Measurements from ENCODE around the gene ALDH1A2.
"Not testable (repeated sequence)": the region's sequence is repeated elsewhere in the genome, so short reads cannot be mapped to it uniquely, and the experiment has no call there.

Gene ALDH1A2

DNA sequence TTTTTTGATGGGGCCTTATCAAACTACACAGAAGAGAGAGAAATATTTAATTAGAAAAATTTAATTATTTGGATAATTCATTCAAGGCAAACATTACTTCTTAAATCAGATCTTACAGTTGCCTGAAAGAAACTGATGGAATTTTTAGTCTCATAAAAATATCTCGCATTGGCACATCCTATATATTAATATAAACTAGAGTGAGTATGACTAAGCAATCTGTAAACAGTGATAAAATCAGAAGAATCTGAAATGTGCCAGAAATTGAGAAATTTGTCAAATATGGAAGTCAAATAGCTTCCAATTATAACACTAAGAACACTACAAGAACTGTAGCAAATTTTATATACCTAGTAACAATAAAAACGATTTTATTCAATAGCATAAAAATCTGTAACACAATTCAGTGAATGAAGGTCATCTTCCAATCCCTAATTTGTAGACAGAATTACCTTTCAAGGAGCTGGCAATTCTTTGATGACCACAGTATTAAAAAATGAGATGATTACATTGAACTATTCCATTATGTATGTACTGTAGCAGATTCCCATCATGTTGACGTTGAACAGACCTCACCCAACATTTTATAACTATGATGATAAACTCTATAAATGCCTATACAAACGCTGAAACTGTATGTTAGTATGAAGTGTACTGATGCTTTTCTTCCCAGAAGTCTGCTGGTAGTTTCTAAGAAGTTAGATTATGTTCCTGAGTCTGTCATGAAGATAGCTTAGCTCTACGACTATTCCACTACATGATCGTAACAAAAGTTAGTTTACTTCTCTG is 63.0 kb downstream of the ALDH1A2 start (continued):
- TF ChIP-seq, protein P1, sequence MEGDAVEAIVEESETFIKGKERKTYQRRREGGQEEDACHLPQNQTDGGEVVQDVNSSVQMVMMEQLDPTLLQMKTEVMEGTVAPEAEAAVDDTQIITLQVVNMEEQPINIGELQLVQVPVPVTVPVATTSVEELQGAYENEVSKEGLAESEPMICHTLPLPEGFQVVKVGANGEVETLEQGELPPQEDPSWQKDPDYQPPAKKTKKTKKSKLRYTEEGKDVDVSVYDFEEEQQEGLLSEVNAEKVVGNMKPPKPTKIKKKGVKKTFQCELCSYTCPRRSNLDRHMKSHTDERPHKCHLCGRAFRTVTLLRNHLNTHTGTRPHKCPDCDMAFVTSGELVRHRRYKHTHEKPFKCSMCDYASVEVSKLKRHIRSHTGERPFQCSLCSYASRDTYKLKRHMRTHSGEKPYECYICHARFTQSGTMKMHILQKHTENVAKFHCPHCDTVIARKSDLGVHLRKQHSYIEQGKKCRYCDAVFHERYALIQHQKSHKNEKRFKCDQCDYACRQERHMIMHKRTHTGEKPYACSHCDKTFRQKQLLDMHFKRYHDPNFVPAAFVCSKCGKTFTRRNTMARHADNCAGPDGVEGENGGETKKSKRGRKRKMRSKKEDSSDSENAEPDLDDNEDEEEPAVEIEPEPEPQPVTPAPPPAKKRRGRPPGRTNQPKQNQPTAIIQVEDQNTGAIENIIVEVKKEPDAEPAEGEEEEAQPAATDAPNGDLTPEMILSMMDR (tag by site-specific recombination; IDR thresholded peaks at IDR 0.05) = no peak

DNA sequence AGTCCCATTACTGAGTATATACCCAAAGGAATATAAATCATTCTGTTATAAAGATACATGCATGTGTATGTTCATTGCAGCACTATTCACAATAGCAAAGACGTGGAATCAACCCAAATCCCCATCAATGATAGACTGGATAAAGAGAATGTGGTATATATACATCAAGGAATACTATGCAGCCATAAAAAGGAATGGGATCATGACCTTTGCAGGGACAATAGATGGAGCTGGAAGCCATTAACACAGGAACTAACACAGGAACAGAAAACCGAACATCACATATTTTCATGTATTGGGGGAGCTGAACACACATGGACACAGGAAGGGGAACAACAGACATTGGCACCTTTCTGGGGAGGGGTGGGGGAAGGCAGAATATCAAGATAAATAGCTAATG is 65.8 kb downstream of the ALDH1A2 start:
- H3K4me1 ChIP-seq (ENCODE audit: control insufficient read depth, insufficient read depth, low read length); POLR2A ChIA-PET; H3K4me3 ChIP-seq (ENCODE audit: low read depth, low read length); H3K9me3 ChIP-seq (ENCODE audit: control insufficient read depth, insufficient read depth, low read depth, low read length); H3K36me3 ChIP-seq (ENCODE audit: control insufficient read depth in 2 of 2, insufficient read depth in 1 of 2, low read length in 2 of 2); H3K27ac ChIP-seq (ENCODE audit: extremely low read depth, low read depth, low read length); CTCF ChIA-PET: not testable (repeated sequence)
- peak; percentile 55; the same call in 1 of the 2 replicates for TF ChIP-seq ZNF146 (tag by site-specific recombination; IDR thresholded peaks at IDR 0.05)

DNA sequence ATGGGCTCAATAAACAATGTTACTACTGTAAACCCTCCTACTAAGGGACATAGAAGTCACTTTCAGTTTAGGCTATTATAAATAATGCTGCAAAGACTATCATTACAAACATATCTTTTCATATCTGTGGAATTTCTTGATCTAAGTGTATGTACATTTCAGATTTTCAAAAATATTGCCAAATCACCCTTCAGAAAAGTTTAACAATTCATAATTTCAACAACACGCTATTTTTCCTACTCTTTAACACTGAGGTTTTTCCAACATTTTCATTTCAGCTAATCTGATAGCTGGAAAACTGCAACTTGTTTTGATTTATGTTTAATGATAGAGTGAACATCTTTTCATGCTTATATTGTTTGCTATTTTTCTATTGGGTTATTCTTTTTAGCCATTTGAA is 69.0 kb downstream of the ALDH1A2 start:
- no peak overlapping the region for H3K4me3 ChIP-seq (ENCODE audit: low read depth, low read length)
- TF ChIP-seq ZNF121 (tag by site-specific recombination; IDR thresholded peaks at IDR 0.05) (no peak), ZNF341 (tag by site-specific recombination; IDR thresholded peaks at IDR 0.05; ENCODE audit: low read depth) (no peak), ZNF214 (tag by site-specific recombination; IDR thresholded peaks at IDR 0.05; ENCODE audit: borderline replicate concordance) (no peak), ZNF350 (tag by site-specific recombination; IDR thresholded peaks at IDR 0.05) (no peak), ZNF138 (tag by site-specific recombination; IDR thresholded peaks at IDR 0.05; ENCODE audit: borderline replicate concordance) (no peak)
- H3K9me3 ChIP-seq (ENCODE audit: control insufficient read depth, insufficient read depth, low read depth, low read length) = no peaks in the 10 kb centered on the region
- H3K36me3 ChIP-seq (ENCODE audit: control insufficient read depth in 2 of 2, insufficient read depth in 1 of 2, low read length in 2 of 2) = peaks cover 0 to 12% of the 10 kb centered on the region in 2 experiments; a peak in 1 of 3 replicates
- CTCF ChIA-PET = no interaction called here
- no peak overlapping the region for H3K27ac ChIP-seq (ENCODE audit: extremely low read depth, low read depth, low read length)
- no peaks in the 10 kb centered on the region for H3K4me1 ChIP-seq (ENCODE audit: control insufficient read depth, insufficient read depth, low read length)
- POLR2A ChIA-PET = no interaction called here

DNA sequence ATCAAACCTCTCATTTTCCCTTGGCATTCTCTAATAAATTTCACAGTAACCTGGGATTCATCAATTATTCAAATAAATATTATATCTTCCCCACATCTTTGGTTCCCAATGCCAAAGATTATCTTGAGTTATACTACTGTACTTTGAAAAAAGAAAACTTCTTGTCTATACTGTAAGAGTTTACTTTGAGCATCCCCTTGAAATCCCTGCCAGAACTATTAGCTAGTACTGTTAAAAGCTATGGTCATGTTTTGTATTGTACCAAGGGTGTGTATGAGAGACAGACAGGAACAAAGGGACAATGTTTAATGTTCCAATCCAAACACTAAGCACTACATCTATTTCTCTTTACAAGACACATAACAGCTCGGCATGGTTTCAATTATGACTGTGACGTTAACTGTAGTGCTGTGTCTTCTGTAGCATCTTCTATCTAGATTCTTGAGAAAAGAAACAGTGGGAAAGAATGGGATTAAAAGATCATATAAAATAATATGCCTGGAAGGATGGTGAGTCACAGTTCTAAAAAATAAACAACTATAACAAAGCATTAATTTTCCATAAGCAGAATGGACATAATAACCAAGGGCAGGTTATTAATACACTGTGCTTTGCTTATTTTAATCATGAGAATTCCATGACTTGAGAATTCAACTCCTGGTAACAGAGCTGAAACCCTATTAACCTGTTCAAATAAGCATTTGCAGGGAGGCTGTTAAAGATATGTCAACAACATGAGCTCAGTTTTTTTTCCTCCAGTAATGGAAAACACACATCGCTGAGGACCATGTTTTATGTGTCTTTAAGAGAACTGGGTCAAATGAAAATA is 71.1 kb downstream of the ALDH1A2 start:
- CTCF ChIA-PET = interaction anchor here (0.7 kb wide), 1 partner anchor 797 kb away, joined by 3 read pairs; no protein-coding TSS in a partner anchor
- Histone ChIP-seq H3K27ac (ENCODE audit: extremely low read depth, low read depth, low read length) (no peak overlapping the region), H3K4me1 (ENCODE audit: control insufficient read depth, insufficient read depth, low read length) (no peaks in the 10 kb centered on the region), H3K9me3 (ENCODE audit: control insufficient read depth, insufficient read depth, low read depth, low read length) (no peaks in the 10 kb centered on the region), H3K36me3 (ENCODE audit: control insufficient read depth in 2 of 2, insufficient read depth in 1 of 2, low read length in 2 of 2) (peaks cover 0 to 12% of the 10 kb centered on the region in 2 experiments; a peak in 2 of 3 replicates), H3K4me3 (ENCODE audit: low read depth, low read length) (no peak overlapping the region)
- TF ChIP-seq, protein P2, sequence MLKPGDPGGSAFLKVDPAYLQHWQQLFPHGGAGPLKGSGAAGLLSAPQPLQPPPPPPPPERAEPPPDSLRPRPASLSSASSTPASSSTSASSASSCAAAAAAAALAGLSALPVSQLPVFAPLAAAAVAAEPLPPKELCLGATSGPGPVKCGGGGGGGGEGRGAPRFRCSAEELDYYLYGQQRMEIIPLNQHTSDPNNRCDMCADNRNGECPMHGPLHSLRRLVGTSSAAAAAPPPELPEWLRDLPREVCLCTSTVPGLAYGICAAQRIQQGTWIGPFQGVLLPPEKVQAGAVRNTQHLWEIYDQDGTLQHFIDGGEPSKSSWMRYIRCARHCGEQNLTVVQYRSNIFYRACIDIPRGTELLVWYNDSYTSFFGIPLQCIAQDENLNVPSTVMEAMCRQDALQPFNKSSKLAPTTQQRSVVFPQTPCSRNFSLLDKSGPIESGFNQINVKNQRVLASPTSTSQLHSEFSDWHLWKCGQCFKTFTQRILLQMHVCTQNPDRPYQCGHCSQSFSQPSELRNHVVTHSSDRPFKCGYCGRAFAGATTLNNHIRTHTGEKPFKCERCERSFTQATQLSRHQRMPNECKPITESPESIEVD (tag by site-specific recombination; IDR thresholded peaks at IDR 0.05) = peak; percentile 72
- no peak for TF ChIP-seq ZNF549 (tag by site-specific recombination; IDR thresholded peaks at IDR 0.05)
- POLR2A ChIA-PET = no interaction called here
